GM13976 (cell line): ENCODE measurements around the gene AKR7A3.
"Not testable (repeated sequence)": the region's sequence is repeated elsewhere in the genome, so short reads cannot be mapped to it uniquely, and the experiment has no call there.

ENCODE experiments used
- DNase-seq: peaks from one replicate; pipeline ENCODE4 v3.0.0; 2012; ENCODE audit warnings: low spot score
- CTCF ChIP-seq: IDR thresholded peaks from 2 replicates; pipeline ENCODE4 v1.5.1; 2012; ENCODE audit warnings: borderline replicate concordance, mild to moderate bottlenecking; ENCODE audit not compliant: insufficient read depth; ENCODE audit errors: extremely low read depth, missing control alignments, control extremely low read depth
- in situ Hi-C: fragments of 300-500 bp; cut with MboI; formaldehyde crosslinking; loops from one replicate; pipeline ENCODE4 v1.12.0; 2022; ENCODE audit warnings: low sequenced_read_pairs, mixed read lengths, inconsistent platforms; ENCODE audit not compliant: unreplicated experiment

AKR7A3 gene

GRCh38 chr1:19305880-19306279, 17.3 kb upstream of the AKR7A3 start:
- in situ Hi-C loops = no loop called here
- TF ChIP-seq CTCF = no peak

GRCh38 chr1:19304081-19304480, 15.5 kb upstream of the AKR7A3 start:
- in situ Hi-C loops, DNase-seq: not testable (repeated sequence)

More at GRCh38 chr1:19305880-19306279, 17.3 kb upstream of the AKR7A3 start:
- DNase-seq = no peak

- no peak for TF ChIP-seq CTCF
- no peak for DNase-seq
- in situ Hi-C loops = no loop called here
Measured at GRCh38 chr1:19300211-19300610, 11.6 kb upstream of the AKR7A3 start.

GRCh38 chr1:19294638-19295037, 6.1 kb upstream of the AKR7A3 start:
- in situ Hi-C loops = no loop called here
- no peak for TF ChIP-seq CTCF
- DNase-seq = no peak

GRCh38 chr1:19289244-19289643, 674 bp upstream of the AKR7A3 start:
- no peak for TF ChIP-seq CTCF

GRCh38 chr1:19287436-19288185, 959 bp downstream of the AKR7A3 start:
- no peak for DNase-seq
- in situ Hi-C loops = no loop called here
- no peak for TF ChIP-seq CTCF

More at GRCh38 chr1:19289244-19289643, 674 bp upstream of the AKR7A3 start:
- no peak for DNase-seq
- in situ Hi-C loops = no loop called here

GRCh38 chr1:19285807-19286206, 2.8 kb downstream of the AKR7A3 start:
- in situ Hi-C loops = not testable (repeated sequence)

GRCh38 chr1:19285366-19285765, 3.2 kb downstream of the AKR7A3 start:
- DNase-seq, in situ Hi-C loops: not testable (repeated sequence)

More at GRCh38 chr1:19285807-19286206, 2.8 kb downstream of the AKR7A3 start:
- DNase-seq = not testable (repeated sequence)
